Measurements from ENCODE around the gene TRAF3IP1.

GRCh38 chr2:238401551-238401950, 81.2 kb downstream of the TRAF3IP1 start:
- TF ChIP-seq, protein P1, sequence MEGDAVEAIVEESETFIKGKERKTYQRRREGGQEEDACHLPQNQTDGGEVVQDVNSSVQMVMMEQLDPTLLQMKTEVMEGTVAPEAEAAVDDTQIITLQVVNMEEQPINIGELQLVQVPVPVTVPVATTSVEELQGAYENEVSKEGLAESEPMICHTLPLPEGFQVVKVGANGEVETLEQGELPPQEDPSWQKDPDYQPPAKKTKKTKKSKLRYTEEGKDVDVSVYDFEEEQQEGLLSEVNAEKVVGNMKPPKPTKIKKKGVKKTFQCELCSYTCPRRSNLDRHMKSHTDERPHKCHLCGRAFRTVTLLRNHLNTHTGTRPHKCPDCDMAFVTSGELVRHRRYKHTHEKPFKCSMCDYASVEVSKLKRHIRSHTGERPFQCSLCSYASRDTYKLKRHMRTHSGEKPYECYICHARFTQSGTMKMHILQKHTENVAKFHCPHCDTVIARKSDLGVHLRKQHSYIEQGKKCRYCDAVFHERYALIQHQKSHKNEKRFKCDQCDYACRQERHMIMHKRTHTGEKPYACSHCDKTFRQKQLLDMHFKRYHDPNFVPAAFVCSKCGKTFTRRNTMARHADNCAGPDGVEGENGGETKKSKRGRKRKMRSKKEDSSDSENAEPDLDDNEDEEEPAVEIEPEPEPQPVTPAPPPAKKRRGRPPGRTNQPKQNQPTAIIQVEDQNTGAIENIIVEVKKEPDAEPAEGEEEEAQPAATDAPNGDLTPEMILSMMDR (IDR thresholded peaks at IDR 0.05), result no peak
- TF ChIP-seq POLR2A (IDR thresholded peaks at IDR 0.05; ENCODE audit: low read depth) (no peak), EP300 (IDR thresholded peaks at IDR 0.05) (no peak)
